ENCODE measurements around the gene TMEM143. TPM values are rescaled to one million over a fixed set of nuclear protein-coding genes. Genes with fewer than 3 reads are reported as not detected.

TMEM143 gene
- total RNA-seq, 1 experiment from 2014 or later = 7.5 TPM

DNA sequence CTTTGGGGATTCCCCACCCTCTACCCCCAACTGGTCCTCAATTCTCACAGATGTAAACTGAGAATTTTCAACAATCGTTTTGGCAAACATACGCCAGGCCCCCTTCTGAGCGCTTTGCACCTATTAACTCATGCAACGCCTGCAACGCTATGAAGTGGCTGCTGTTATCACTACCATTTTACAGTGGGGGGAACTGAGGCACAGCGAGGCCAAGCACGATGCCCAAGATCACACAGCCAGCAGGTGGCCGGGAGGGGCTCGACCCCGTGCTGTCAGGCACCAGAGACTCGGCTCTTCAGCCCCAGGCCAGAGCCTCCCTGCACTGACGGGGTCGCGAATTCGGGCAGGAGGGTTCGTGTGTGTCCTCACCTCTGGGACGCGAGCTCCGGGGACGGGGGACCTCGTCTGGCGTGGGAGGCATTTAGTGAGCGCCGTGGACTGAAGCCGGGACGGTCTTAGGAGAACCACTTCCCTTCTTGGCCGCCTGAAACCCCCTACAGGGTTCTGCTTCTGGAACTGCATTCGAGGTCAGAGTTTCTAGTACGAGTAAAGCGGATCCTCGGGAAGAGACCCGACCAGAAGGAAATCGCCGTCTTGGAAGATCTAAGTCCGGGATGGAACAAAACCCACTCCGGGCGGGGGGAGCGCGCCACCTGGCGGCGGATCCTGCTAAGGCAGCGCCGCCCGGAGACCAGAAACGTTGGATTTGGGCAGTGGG is 72.8 kb downstream of the TMEM143 start:
- peak; percentile 85 for DNase-seq (ENCODE audit: low spot score)
- BruUV-seq (replicated peaks) = no TSS peak
- peaks cover 10% of the 10 kb centered on the region for H3K9me3 ChIP-seq (ENCODE audit: low read depth, low read length, poor library complexity, severe bottlenecking)
- no peak for TF ChIP-seq EZH2 (IDR thresholded peaks at IDR 0.05; ENCODE audit: borderline replicate concordance, low read depth, low read length, poor library complexity, severe bottlenecking)
- TF ChIP-seq CTCF (conservative IDR thresholded peaks at IDR 0.05; ENCODE audit: low read depth, low read length) = peak; percentile 97
- ChIA-PET POLR2A (ENCODE audit: low non-redundant PET) (no interaction called here), CTCF (interaction anchor here (0.5 to 1.9 kb wide), 3 partner anchors 14 to 19 kb away, joined by 3 to 5 read pairs (median 3); no protein-coding TSS in a partner anchor)
- intact Hi-C loops (cut with micrococcal nuclease; ENCODE audit: unreplicated experiment) = loop anchor here (1.0 kb wide), 2 partner anchors 20 to 24 kb away; no protein-coding TSS in a partner anchor
- peak overlapping the region; percentile 71 for H3K27ac ChIP-seq (ENCODE audit: low read depth, low read length, poor library complexity, severe bottlenecking)
- H3K4me3 ChIP-seq (ENCODE audit: low read depth, low read length, poor library complexity, severe bottlenecking) = peak overlapping the region; percentile 69
- H3K36me3 ChIP-seq (ENCODE audit: insufficient read depth, low read length, poor library complexity, severe bottlenecking) = peaks cover 11% of the 10 kb centered on the region
- no peaks in the 10 kb centered on the region for H3K4me1 ChIP-seq (ENCODE audit: insufficient read depth, low read length, poor library complexity, severe bottlenecking)
- no peaks in the 10 kb centered on the region for H3K27me3 ChIP-seq (replicated peaks; ENCODE audit: insufficient read depth, low read depth, low read length, poor library complexity)

DNA sequence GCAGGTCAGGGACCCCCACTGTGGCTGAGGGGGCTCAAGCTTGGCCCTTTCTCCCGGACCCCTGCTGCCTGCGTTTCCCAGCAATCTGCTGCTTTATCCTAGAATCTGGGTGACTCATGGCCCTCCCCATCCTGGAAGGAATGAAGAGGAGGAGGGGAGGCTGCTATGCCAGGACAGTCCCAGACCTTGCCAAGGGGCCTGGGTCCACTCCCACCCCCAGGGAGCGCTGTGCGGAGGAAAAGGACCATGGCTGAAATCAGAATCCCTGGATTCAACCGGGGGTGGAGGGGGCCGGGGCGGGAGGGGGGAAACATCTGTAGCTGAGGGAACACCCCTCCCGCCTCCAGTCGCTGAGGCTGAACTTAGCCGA is 73.4 kb downstream of the TMEM143 start:
- TF ChIP-seq CTCF (conservative IDR thresholded peaks at IDR 0.05; ENCODE audit: low read depth, low read length) (peak; percentile 19; the same call in 1 of the 2 replicates), EZH2 (IDR thresholded peaks at IDR 0.05; ENCODE audit: borderline replicate concordance, low read depth, low read length, poor library complexity, severe bottlenecking) (no peak)
- peak; percentile 36 for DNase-seq (ENCODE audit: low spot score)
- no TSS peak for BruUV-seq (replicated peaks)
- intact Hi-C loops (cut with micrococcal nuclease; ENCODE audit: unreplicated experiment) = no loop called here
- Histone ChIP-seq H3K9me3 (ENCODE audit: low read depth, low read length, poor library complexity, severe bottlenecking) (peaks cover 10% of the 10 kb centered on the region), H3K27me3 (replicated peaks; ENCODE audit: insufficient read depth, low read depth, low read length, poor library complexity) (no peaks in the 10 kb centered on the region), H3K4me1 (ENCODE audit: insufficient read depth, low read length, poor library complexity, severe bottlenecking) (no peaks in the 10 kb centered on the region), H3K27ac (ENCODE audit: low read depth, low read length, poor library complexity, severe bottlenecking) (no peak overlapping the region), H3K4me3 (ENCODE audit: low read depth, low read length, poor library complexity, severe bottlenecking) (peak overlapping the region; percentile 69), H3K36me3 (ENCODE audit: insufficient read depth, low read length, poor library complexity, severe bottlenecking) (peaks cover 16% of the 10 kb centered on the region)
- ChIA-PET CTCF (interaction anchor here (0.7 to 1.9 kb wide), 2 partner anchors 13 to 19 kb away, joined by 3 to 5 read pairs; no protein-coding TSS in a partner anchor), POLR2A (ENCODE audit: low non-redundant PET) (no interaction called here)

GRCh38 chr19:48287748-48288147 is 76.0 kb downstream of the TMEM143 start:
- no peak for TF ChIP-seq EZH2 (IDR thresholded peaks at IDR 0.05; ENCODE audit: borderline replicate concordance, low read depth, low read length, poor library complexity, severe bottlenecking)
- TF ChIP-seq CTCF (conservative IDR thresholded peaks at IDR 0.05; ENCODE audit: low read depth, low read length) = no peak
- Histone ChIP-seq H3K4me1 (ENCODE audit: insufficient read depth, low read length, poor library complexity, severe bottlenecking) (no peaks in the 10 kb centered on the region), H3K27ac (ENCODE audit: low read depth, low read length, poor library complexity, severe bottlenecking) (no peak overlapping the region), H3K9me3 (ENCODE audit: low read depth, low read length, poor library complexity, severe bottlenecking) (peaks cover 17% of the 10 kb centered on the region), H3K4me3 (ENCODE audit: low read depth, low read length, poor library complexity, severe bottlenecking) (no peak overlapping the region), H3K36me3 (ENCODE audit: insufficient read depth, low read length, poor library complexity, severe bottlenecking) (peaks cover 41% of the 10 kb centered on the region), H3K27me3 (replicated peaks; ENCODE audit: insufficient read depth, low read depth, low read length, poor library complexity) (no peaks in the 10 kb centered on the region)
- no TSS peak for BruUV-seq (replicated peaks)
- DNase-seq (ENCODE audit: low spot score) = no peak
- intact Hi-C loops (cut with micrococcal nuclease; ENCODE audit: unreplicated experiment) = no loop called here
- CTCF ChIA-PET = no interaction called here
- POLR2A ChIA-PET (ENCODE audit: low non-redundant PET) = no interaction called here

Data from A673 (cell line).